ENCODE data around the gene RNF223. TPM values are rescaled to one million over a fixed set of nuclear protein-coding genes. Genes with fewer than 3 reads are reported as not detected.

RNF223 gene
- total RNA-seq, 1 donor from 2014 or later, result not detected

- peaks cover 2% of the 10 kb centered on the region for H3K36me3 ChIP-seq
- H3K4me3 ChIP-seq, result no peak overlapping the region
- no peak for DNase-seq
- intact Hi-C loops (cut with micrococcal nuclease), result no loop called here
- H3K27me3 ChIP-seq (ENCODE audit: low read depth), result peaks cover 49% of the 10 kb centered on the region
- TF ChIP-seq CTCF (IDR thresholded peaks at IDR 0.05; ENCODE audit: borderline replicate concordance), result no peak
- H3K27ac ChIP-seq (replicated peaks), result no peak overlapping the region
- H3K4me1 ChIP-seq, result peaks cover 30% of the 10 kb centered on the region
- no peaks in the 10 kb centered on the region for H3K9me3 ChIP-seq (replicated peaks)
Measured at GRCh38 chr1:1038694-1039093, 35.4 kb downstream of the RNF223 start.

GRCh38 chr1:1037366-1038327 lies 36.5 kb downstream of the RNF223 start:
- Histone ChIP-seq H3K4me3 (no peak overlapping the region), H3K27ac (replicated peaks) (no peak overlapping the region), H3K9me3 (replicated peaks) (no peaks in the 10 kb centered on the region), H3K27me3 (ENCODE audit: low read depth) (peaks cover 58% of the 10 kb centered on the region), H3K36me3 (no peaks in the 10 kb centered on the region), H3K4me1 (peaks cover 38% of the 10 kb centered on the region)
- TF ChIP-seq CTCF (IDR thresholded peaks at IDR 0.05; ENCODE audit: borderline replicate concordance), result no peak
- DNase-seq, result no peak
- intact Hi-C loops (cut with micrococcal nuclease), result no loop called here

- H3K4me3 ChIP-seq, result no peak overlapping the region
- TF ChIP-seq CTCF (IDR thresholded peaks at IDR 0.05; ENCODE audit: borderline replicate concordance), result no peak
- peaks cover 45% of the 10 kb centered on the region for H3K4me1 ChIP-seq
- H3K27ac ChIP-seq (replicated peaks), result no peak overlapping the region
- H3K9me3 ChIP-seq (replicated peaks), result no peaks in the 10 kb centered on the region
- DNase-seq, result no peak
- H3K36me3 ChIP-seq, result no peaks in the 10 kb centered on the region
- intact Hi-C loops (cut with micrococcal nuclease), result no loop called here
- H3K27me3 ChIP-seq (ENCODE audit: low read depth), result peaks cover 61% of the 10 kb centered on the region
Measured at GRCh38 chr1:1035291-1035943, 38.7 kb downstream of the RNF223 start.

DNA sequence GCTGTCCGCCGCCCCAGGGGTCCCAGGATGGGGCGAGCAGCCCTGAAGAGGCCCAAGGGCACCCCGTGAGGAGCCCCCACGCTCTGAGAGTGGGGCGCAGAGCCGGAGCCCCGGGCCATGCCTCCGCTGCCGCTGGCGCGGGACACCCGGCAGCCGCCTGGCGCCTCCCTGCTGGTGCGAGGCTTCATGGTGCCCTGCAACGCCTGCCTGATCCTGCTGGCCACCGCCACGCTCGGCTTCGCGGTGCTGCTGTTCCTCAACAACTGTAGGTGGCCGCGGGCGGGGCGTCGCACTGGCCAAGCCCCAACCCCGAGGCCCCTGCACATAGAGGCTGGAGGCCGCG lies 39.7 kb downstream of the RNF223 start:
- Histone ChIP-seq H3K36me3 (no peaks in the 10 kb centered on the region), H3K4me1 (peaks cover 35% of the 10 kb centered on the region), H3K4me3 (peak overlapping the region; percentile 68), H3K27ac (replicated peaks) (no peak overlapping the region), H3K27me3 (ENCODE audit: low read depth) (peaks cover 61% of the 10 kb centered on the region), H3K9me3 (replicated peaks) (no peaks in the 10 kb centered on the region)
- TF ChIP-seq CTCF (IDR thresholded peaks at IDR 0.05; ENCODE audit: borderline replicate concordance), result no peak
- intact Hi-C loops (cut with micrococcal nuclease), result no loop called here
- no peak for DNase-seq

- intact Hi-C loops (cut with micrococcal nuclease), result no loop called here
- no peaks in the 10 kb centered on the region for H3K36me3 ChIP-seq
- H3K4me1 ChIP-seq, result peaks cover 30% of the 10 kb centered on the region
- TF ChIP-seq CTCF (IDR thresholded peaks at IDR 0.05; ENCODE audit: borderline replicate concordance), result no peak
- no peak for DNase-seq
- peak overlapping the region; percentile 68 for H3K4me3 ChIP-seq
- H3K27me3 ChIP-seq (ENCODE audit: low read depth), result peaks cover 56% of the 10 kb centered on the region
- no peak overlapping the region for H3K27ac ChIP-seq (replicated peaks)
- no peaks in the 10 kb centered on the region for H3K9me3 ChIP-seq (replicated peaks)
Measured at GRCh38 chr1:1033731-1034438, 40.2 kb downstream of the RNF223 start.
